GM12878 (cell line): ENCODE results near the gene JUN. TPM values are rescaled to one million over a fixed set of nuclear protein-coding genes. Genes with fewer than 3 reads are reported as not detected.

Experiments used
- ATAC-seq: fragments of 200-7000 bp; cut with Tn5 transposase; 3 replicates; pipeline ENCODE4 v1.9.1; 2020; ENCODE audit warnings: mild to moderate bottlenecking, moderate library complexity
- BruUV-seq: library from RNA; stranded (reverse); fragments of 400-500 nt; replicated peaks from 2 replicates; lab custom pipeline; 2021; lab: Mats Ljungman, UMichigan
- CTCF ChIA-PET: fragments of 300-600 bp; sonication (Branson Sonifier 250); formaldehyde crosslinking; extraction: SDS; loops from one replicate; lab custom pipeline; 2021; ENCODE audit warnings: inconsistent platforms; lab: Yijun Ruan, JAX
- POLR2A ChIA-PET: fragments of 350-600 bp; formaldehyde crosslinking; extraction: SDS; loops from one replicate; lab custom pipeline; 2021; ENCODE audit warnings: inconsistent platforms; lab: Charles Lee
- RAD21 ChIA-PET: fragments of 300-600 bp; sonication (Branson Sonifier 250); formaldehyde crosslinking; loops from one replicate; lab custom pipeline; 2023; ENCODE audit warnings: antibody characterized with exemption; ENCODE audit not compliant: unreplicated experiment; lab: Charles Lee
- SMC1A ChIA-PET: fragments of 300-600 bp; sonication (Branson Sonifier 250); formaldehyde crosslinking; loops from one replicate; lab custom pipeline; 2023; ENCODE audit not compliant: unreplicated experiment, uncharacterized antibody; lab: Charles Lee
- DNase-seq: peaks from one replicate; pipeline ENCODE4 v3.0.0-alpha.2; 2011; ENCODE audit warnings: low read depth, low spot score
- FAIRE-seq: peaks from 3 replicates; lab custom pipeline; 2011; peaks lifted over from hg19 to GRCh38; lab: Jason Lieb, UNC
- H2AFZ ChIP-seq: 2 replicates; pipeline ENCODE4 v1.6.0; 2011; ENCODE audit warnings: low read depth, low read length, control low read depth; ENCODE audit not compliant: control insufficient read depth
- H3K27ac ChIP-seq: 2 replicates; pipeline ENCODE4 v1.5.1; 2011; ENCODE audit warnings: control low read depth; ENCODE audit not compliant: control insufficient read depth, insufficient read depth
- H3K27me3 ChIP-seq, 2 experiments: replicated peaks in 1 of 2; 2 replicates each; pipeline versions ENCODE4 v1.6.0 to v1.6.1; 2011; ENCODE audit warnings: low read length in 1 of 2; ENCODE audit not compliant: control insufficient read depth in 2 of 2, insufficient read depth in 2 of 2
- H3K36me3 ChIP-seq, 2 experiments: 2 replicates each; pipeline ENCODE4 v1.5.1; 2011; ENCODE audit warnings: low read length in 1 of 2; ENCODE audit not compliant: control insufficient read depth in 2 of 2, insufficient read depth in 2 of 2
- H3K4me1 ChIP-seq: 2 replicates; pipeline ENCODE4 v1.6.1; 2011; ENCODE audit warnings: mild to moderate bottlenecking, low read length, moderate library complexity, mixed read lengths; ENCODE audit not compliant: control insufficient read depth, insufficient read depth
- H3K4me2 ChIP-seq: 2 replicates; pipeline ENCODE4 v1.6.0; 2011; ENCODE audit warnings: control low read depth; ENCODE audit not compliant: control insufficient read depth, insufficient read depth
- H3K4me3 ChIP-seq: fragments of 200-600 bp; sonication (generic); 2 replicates; pipeline ENCODE4 v1.5.1; 2016
- H3K79me2 ChIP-seq: 2 replicates; pipeline ENCODE4 v1.6.0; 2011; ENCODE audit warnings: low read length; ENCODE audit not compliant: control insufficient read depth, insufficient read depth
- H3K9ac ChIP-seq: 2 replicates; pipeline ENCODE4 v1.8.0; 2011; ENCODE audit warnings: low read length, control low read depth, mixed read lengths; ENCODE audit not compliant: control insufficient read depth, insufficient read depth
- H3K9me3 ChIP-seq: replicated peaks from 3 replicates; pipeline ENCODE4 v1.5.1; 2011; ENCODE audit warnings: mild to moderate bottlenecking, low read length; ENCODE audit not compliant: control insufficient read depth, insufficient read depth
- H4K20me1 ChIP-seq: 2 replicates; pipeline ENCODE4 v1.6.0; 2011; ENCODE audit not compliant: control insufficient read depth, insufficient read depth
- RUNX3 ChIP-seq: IDR thresholded peaks from 2 replicates; pipeline ENCODE4 v1.6.1; 2012; ENCODE audit warnings: low read length, inconsistent platforms
- SPI1 ChIP-seq: IDR thresholded peaks from 2 replicates; pipeline ENCODE4 v1.6.1; 2011; ENCODE audit warnings: low read depth, mild to moderate bottlenecking, low read length, moderate library complexity, borderline replicate concordance; ENCODE audit not compliant: insufficient read depth
- WGBS: methylation state at CpG from one replicate; pipeline ENCODE4 v1.1.6; 2016; ENCODE audit warnings: low lambda C conversion rate; ENCODE audit not compliant: insufficient replicate concordance, insufficient coverage; ENCODE audit errors: missing lambda C conversion rate; 5-methylcytosine and 5-hydroxymethylcytosine counted together
- in situ Hi-C: fragments of 300-500 bp; cut with MboI; formaldehyde crosslinking; loops from 9 replicates; pipeline ENCODE4 v1.14.3; 2018; ENCODE audit warnings: mixed read lengths
- intact Hi-C: fragments of 100-400 bp; cut with micrococcal nuclease; formaldehyde crosslinking; loops from one replicate; pipeline ENCODE4 v1.14.2; 2022; ENCODE audit not compliant: unreplicated experiment
- polyA plus RNA-seq, 11 experiments: library from polyadenylated mRNA; depleted of rRNA in 4 of 11; unstranded in 6 of 11; stranded (reverse) in 5 of 11; fragments of >200 nt; fragmentation: Nextera tagmentation in 4 of 11; fragmentation: Illumina TruSeq in 1 of 11; extraction: Ambion mirVana in 4 of 11; extraction: Trizol in 1 of 11; gene quantifications; 1 replicate in 1 of 11; 2 replicates in 10 of 11; pipeline versions ENCODE4 v1.2.1 to v1.2.3, GENCODE V29; 2011 to 2016; ENCODE audit warnings: inconsistent platforms in 2 of 11, missing spikeins in 2 of 11, low read depth in 1 of 11
- total RNA-seq, 4 experiments: library from RNA; depleted of rRNA in 3 of 4; stranded (reverse); fragments of >200 nt in 3 of 4; fragmentation: Illumina TruSeq in 1 of 4; extraction: Trizol in 1 of 4; gene quantifications; 2 replicates each; pipeline versions ENCODE4 v1.2.1 to v1.2.3, GENCODE V29; 2013 to 2021

The JUN gene
- total and polyA plus RNA-seq, 10 of the 15 experiments (the other 5 are each of a cell fraction or from before 2014, with no cell fraction given) = 0.18 to 8.4 (median 2.8) TPM

DNA sequence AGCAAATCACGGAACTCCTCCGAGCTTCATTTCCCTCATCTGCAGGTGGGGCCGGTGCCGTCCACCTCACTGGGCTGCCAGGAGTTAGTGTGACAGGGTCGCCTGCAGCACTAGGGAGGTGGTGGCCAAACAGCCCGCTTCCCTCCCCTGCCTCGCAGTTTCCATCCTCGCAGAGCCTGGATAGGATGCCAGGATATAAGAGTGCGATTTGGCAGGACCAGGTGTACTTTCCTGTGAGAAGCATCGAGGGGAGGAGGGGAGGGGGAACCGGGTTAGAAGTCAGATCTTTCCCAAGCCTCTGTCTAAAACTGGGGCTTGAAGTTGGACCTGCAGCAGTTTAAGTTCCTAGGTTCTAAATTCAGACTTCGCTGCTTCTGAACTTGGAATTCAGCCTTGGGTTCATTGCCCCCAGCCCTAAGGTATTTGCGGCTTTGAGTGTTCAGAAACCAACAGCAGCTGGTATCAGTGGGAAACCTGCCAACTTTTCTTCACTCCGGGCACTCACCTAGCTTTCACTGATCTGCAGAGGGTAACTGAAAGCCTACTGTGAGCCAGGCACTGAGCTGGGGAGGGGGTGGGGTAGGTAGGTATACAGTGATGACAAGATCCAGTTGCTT lies 1.7 kb upstream of the JUN start:
- Histone ChIP-seq H3K27me3 (no peaks in the 10 kb centered on the region), H3K79me2 (peaks cover 6% of the 10 kb centered on the region), H3K4me1 (peaks cover 11% of the 10 kb centered on the region), H2AFZ (peak overlapping the region; percentile 79), H3K4me3 (peak overlapping the region; percentile 86; the same call in 1 of the 2 replicates), H3K9me3 (peaks cover 3% of the 10 kb centered on the region; the same call in 1 of the 3 replicates), H3K9ac (peak overlapping the region; percentile 97), H4K20me1 (no peaks in the 10 kb centered on the region), H3K36me3 (no peaks in the 10 kb centered on the region), H3K4me2 (peak overlapping the region; percentile 99), H3K27ac (no peak overlapping the region; the same call in 1 of the 2 replicates)
- ChIA-PET SMC1A (interaction anchor here (0.6 to 8.4 kb wide), 16 partner anchors 12 to 971 kb away, joined by 3 to 64 read pairs (median 3); no protein-coding TSS in a partner anchor), CTCF (interaction anchor here (0.7 to 3.0 kb wide), 11 partner anchors 31 to 913 kb away, joined by 4 to 22 read pairs (median 5); no protein-coding TSS in a partner anchor), RAD21 (interaction anchor here (0.6 to 4.9 kb wide), 10 partner anchors 31 to 913 kb away, joined by 3 to 43 read pairs (median 4); no protein-coding TSS in a partner anchor), POLR2A (interaction anchor here (0.6 to 0.9 kb wide), 3 partner anchors 51 to 261 kb away, joined by 3 to 4 read pairs (median 3); no protein-coding TSS in a partner anchor)
- under 1% methylated on average over 14 of the region's 14 CpGs for WGBS
- ATAC-seq (no peak), FAIRE-seq (peak; percentile 31), DNase-seq (peak; percentile 43)
- TF ChIP-seq RUNX3 (peak; percentile 45), SPI1 (no peak)
- in situ Hi-C loops (loop anchor here (10.0 kb wide), 1 partner anchor 509 kb away; the partner anchor contains the start of gene FGGY), intact Hi-C loops (loop anchor here (2.0 kb wide), 5 partner anchors 69 to 913 kb away; partner anchors contain the start of gene FGGY)
- no TSS peak for BruUV-seq
